Sigmoid colon (tissue), 4 donors: Measurements from ENCODE around the gene CFAP410.

Source experiments
- EP300 ChIP-seq, 4 donors: sonication (generic); formaldehyde crosslinking; IDR thresholded peaks; one replicate each; pipeline ENCODE4 v1.6.1; 2017; ENCODE audit warnings: antibody characterized with exemption in 4 of 4
- POLR2A ChIP-seq, 2 donors: fragments of 450-650 bp; IDR thresholded peaks; one replicate each; pipeline ENCODE4 v1.6.1; 2016; ENCODE audit warnings: antibody characterized with exemption in 2 of 2, mild to moderate bottlenecking in 2 of 2, moderate library complexity in 2 of 2
- POLR2AphosphoS5 ChIP-seq, 4 donors: sonication (generic); formaldehyde crosslinking; IDR thresholded peaks; one replicate each; pipeline ENCODE4 v1.6.1; 2017; ENCODE audit warnings: antibody characterized with exemption in 4 of 4
- TF ChIP-seq, protein P1 (sequence below), 4 experiments: fragments of 450-650 bp in 3 of 4; fragments of 200-600 bp in 1 of 4; IDR thresholded peaks; one replicate each; pipeline ENCODE4 v1.5.1; 2016 to 2019; ENCODE audit warnings: antibody characterized with exemption in 4 of 4, mild to moderate bottlenecking in 3 of 4, moderate library complexity in 2 of 4

- TF ChIP-seq, protein P1, sequence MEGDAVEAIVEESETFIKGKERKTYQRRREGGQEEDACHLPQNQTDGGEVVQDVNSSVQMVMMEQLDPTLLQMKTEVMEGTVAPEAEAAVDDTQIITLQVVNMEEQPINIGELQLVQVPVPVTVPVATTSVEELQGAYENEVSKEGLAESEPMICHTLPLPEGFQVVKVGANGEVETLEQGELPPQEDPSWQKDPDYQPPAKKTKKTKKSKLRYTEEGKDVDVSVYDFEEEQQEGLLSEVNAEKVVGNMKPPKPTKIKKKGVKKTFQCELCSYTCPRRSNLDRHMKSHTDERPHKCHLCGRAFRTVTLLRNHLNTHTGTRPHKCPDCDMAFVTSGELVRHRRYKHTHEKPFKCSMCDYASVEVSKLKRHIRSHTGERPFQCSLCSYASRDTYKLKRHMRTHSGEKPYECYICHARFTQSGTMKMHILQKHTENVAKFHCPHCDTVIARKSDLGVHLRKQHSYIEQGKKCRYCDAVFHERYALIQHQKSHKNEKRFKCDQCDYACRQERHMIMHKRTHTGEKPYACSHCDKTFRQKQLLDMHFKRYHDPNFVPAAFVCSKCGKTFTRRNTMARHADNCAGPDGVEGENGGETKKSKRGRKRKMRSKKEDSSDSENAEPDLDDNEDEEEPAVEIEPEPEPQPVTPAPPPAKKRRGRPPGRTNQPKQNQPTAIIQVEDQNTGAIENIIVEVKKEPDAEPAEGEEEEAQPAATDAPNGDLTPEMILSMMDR (IDR thresholded peaks at IDR 0.05) = no peak
- TF ChIP-seq POLR2AphosphoS5 (IDR thresholded peaks at IDR 0.05) (no peak), EP300 (IDR thresholded peaks at IDR 0.05) (no peak), POLR2A (IDR thresholded peaks at IDR 0.05) (no peak)
These were observed 9.1 kb downstream of the CFAP410 start for GRCh38 chr21:44329971-44330681.
